GM12878 (cell line): ENCODE data around the gene FHOD3.

ENCODE experiments used
- BRCA1 ChIP-seq: IDR thresholded peaks from 2 replicates; pipeline ENCODE4 v1.6.1; 2011; ENCODE audit warnings: low read depth, low read length, improper control_type of control experiment
- CTCF ChIP-seq, 3 experiments: IDR thresholded peaks in 2 of 3; conservative IDR thresholded peaks in 1 of 3; 2 replicates each; pipeline ENCODE4 v1.5.1; 2011; ENCODE audit warnings: low read depth in 3 of 3, low read length in 3 of 3, mild to moderate bottlenecking in 3 of 3, control low read depth in 2 of 3, moderate library complexity in 2 of 3, inconsistent platforms in 1 of 3, mixed read lengths in 1 of 3; ENCODE audit not compliant: control insufficient read depth in 2 of 3, insufficient read depth in 1 of 3; ENCODE audit errors: extremely low read depth in 1 of 3
- FOXM1 ChIP-seq: IDR thresholded peaks from 2 replicates; pipeline ENCODE4 v1.6.1; 2012; ENCODE audit warnings: low read depth, mild to moderate bottlenecking, inconsistent platforms, low read length, moderate library complexity
- HDAC2 ChIP-seq: fragments of 200-600 bp; sonication (generic); IDR thresholded peaks from 2 replicates; pipeline ENCODE4 v1.6.1; 2017
- MEF2A ChIP-seq: IDR thresholded peaks from 2 replicates; pipeline ENCODE4 v1.6.1; 2011; ENCODE audit warnings: low read depth, mild to moderate bottlenecking, low read length, moderate library complexity; ENCODE audit not compliant: insufficient read depth
- POLR2AphosphoS5 ChIP-seq: IDR thresholded peaks from 2 replicates; pipeline ENCODE4 v1.6.1; 2011; ENCODE audit warnings: mild to moderate bottlenecking, low read length, inconsistent platforms
- SIN3A ChIP-seq: IDR thresholded peaks from 2 replicates; pipeline ENCODE4 v1.6.1; 2012; ENCODE audit warnings: low read depth, low read length, improper control_type of control experiment

GRCh38 chr18:36457683-36458082 lies 160.2 kb downstream of the FHOD3 start:
- no peak for TF ChIP-seq HDAC2
- TF ChIP-seq CTCF (IDR thresholded peaks at IDR 0.05 in 2 of 3, conservative IDR thresholded peaks at IDR 0.05 in 1 of 3; ENCODE audit: control insufficient read depth in 2 of 3, extremely low read depth in 1 of 3, insufficient read depth in 1 of 3, low read depth in 3 of 3, low read length in 3 of 3): no peak
- TF ChIP-seq FOXM1: no peak
- TF ChIP-seq BRCA1: no peak
- no peak for TF ChIP-seq POLR2AphosphoS5
- no peak for TF ChIP-seq MEF2A
- TF ChIP-seq SIN3A: no peak
